ENCODE measurements around the gene TRAF6. TPM values are rescaled to one million over a fixed set of nuclear protein-coding genes. Genes with fewer than 3 reads are reported as not detected.
"Not testable (repeated sequence)": the region's sequence is repeated elsewhere in the genome, so short reads cannot be mapped to it uniquely, and the experiment has no call there.

Gene TRAF6
- total RNA-seq: 48.0 TPM

DNA sequence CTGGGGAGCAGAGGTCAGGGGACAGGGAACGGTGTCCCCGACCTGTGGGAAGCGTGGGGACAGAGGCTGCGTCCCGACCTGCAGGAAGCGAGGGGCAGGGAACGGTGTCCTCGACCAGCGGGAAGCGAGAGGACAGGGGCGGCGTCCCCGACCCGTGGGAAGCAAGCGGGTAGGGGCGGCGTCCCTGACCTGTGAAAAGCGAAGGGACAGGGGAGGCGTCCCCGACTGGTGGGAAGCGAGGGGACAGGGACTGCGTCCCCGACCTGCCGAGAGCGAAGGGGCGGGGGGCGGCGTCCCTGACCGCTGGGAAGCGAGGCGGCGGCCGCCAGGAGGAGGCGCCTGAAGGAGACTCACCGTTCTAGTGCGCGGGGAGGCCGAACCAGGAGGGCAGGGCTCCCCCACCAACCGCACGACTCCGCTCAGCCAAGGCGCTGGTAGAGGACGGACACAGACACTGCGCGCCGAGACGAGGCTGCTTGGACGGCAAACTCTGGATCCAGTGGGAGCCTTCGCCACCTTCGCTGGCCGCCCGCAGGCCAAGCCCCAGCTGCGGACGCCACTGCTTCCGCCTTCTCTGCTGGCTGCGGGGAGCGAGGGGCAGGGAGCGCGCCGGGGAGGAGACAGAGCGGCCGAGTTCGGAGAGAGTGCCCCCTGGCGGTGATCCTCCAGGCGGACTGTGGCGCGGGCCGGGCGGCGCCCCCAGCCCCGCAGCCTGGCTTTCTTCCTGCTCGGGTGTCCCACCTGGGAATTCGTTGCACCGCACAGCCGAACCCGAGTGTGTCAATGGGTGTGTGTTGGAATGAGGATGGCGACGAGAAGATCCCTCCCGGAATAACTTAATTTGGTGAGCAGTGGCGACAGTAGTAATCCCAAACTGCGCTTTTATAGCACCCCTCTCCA, at the start of gene TRAF6:
Gene TRAF6 (minus strand): TSS at position 579 of the 900 bp plus-strand sequence. CDS start 8,757 bp downstream, outside the sequence.
- peak within 1 kb of the TSS; percentile 82 for H3K4me3 ChIP-seq (ENCODE audit: low read length)
- no peaks in the 10 kb centered on the region for H3K27me3 ChIP-seq (ENCODE audit: insufficient read depth, low read length)
- peaks cover 25% of the 10 kb centered on the region for H3K4me1 ChIP-seq (ENCODE audit: insufficient read depth, low read length)
- H3K9me3 ChIP-seq (ENCODE audit: low read depth, low read length): no peaks in the 10 kb centered on the region

DNA sequence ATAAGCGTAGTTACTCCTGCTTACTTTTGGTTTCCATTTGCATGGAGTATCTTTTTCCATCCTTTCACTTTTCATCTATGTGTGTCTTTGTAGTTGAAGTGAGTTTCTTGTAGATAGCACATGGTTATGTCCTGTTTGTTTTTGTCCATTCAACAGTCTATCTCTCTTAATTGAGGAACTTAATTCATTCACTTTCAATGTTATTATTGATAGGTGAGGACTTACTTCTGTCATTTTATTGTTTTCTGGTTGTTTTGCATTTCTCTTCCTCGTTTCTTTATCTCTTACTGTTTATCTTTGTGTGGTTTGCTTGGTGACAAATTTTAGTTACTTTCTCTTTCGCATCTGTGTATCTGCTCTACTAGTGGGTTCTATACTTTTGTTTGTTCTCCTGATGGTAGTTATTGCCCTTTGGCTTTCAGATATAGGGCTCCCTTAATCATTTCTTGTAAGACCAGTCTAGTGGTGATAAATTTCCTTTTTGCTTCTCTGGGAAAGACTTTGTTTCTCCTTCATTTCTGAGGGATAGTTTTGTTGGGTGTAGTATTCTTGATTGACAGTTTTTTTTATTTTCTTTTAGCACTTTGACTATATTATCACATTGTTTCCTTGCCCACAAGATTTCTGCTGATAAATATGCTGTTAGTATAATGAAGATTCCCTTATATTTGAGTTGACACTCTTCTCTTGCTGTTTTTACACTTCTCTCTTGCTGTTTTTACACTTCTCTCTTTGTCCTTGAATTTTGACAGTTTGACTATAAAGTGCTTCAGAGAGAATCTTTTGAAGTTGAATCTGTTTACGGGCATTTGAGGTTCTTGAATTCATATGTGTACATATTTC, 48.7 kb upstream of the TRAF6 start:
- H3K4me1 ChIP-seq (ENCODE audit: insufficient read depth, low read length): no peaks in the 10 kb centered on the region
- no peaks in the 10 kb centered on the region for H3K9me3 ChIP-seq (ENCODE audit: low read depth, low read length)
- no peak overlapping the region for H3K4me3 ChIP-seq (ENCODE audit: low read length)
- no peaks in the 10 kb centered on the region for H3K27me3 ChIP-seq (ENCODE audit: insufficient read depth, low read length)

- H3K4me3 ChIP-seq (ENCODE audit: low read length): no peak overlapping the region
- H3K4me1 ChIP-seq (ENCODE audit: insufficient read depth, low read length): no peaks in the 10 kb centered on the region
- no peaks in the 10 kb centered on the region for H3K27me3 ChIP-seq (ENCODE audit: insufficient read depth, low read length)
- H3K9me3 ChIP-seq (ENCODE audit: low read depth, low read length): no peaks in the 10 kb centered on the region
These were observed 47.9 kb upstream of the TRAF6 start for GRCh38 chr11:36557991-36558390.

GRCh38 chr11:36557390-36557789, 47.3 kb upstream of the TRAF6 start:
- not testable (repeated sequence) for H3K9me3 ChIP-seq (ENCODE audit: low read depth, low read length); H3K4me1 ChIP-seq (ENCODE audit: insufficient read depth, low read length); H3K27me3 ChIP-seq (ENCODE audit: insufficient read depth, low read length); H3K4me3 ChIP-seq (ENCODE audit: low read length)

- no peaks in the 10 kb centered on the region for H3K9me3 ChIP-seq (ENCODE audit: low read depth, low read length)
- H3K27me3 ChIP-seq (ENCODE audit: insufficient read depth, low read length): no peaks in the 10 kb centered on the region
- no peak overlapping the region for H3K4me3 ChIP-seq (ENCODE audit: low read length)
- H3K4me1 ChIP-seq (ENCODE audit: insufficient read depth, low read length): no peaks in the 10 kb centered on the region
These were observed 40.5 kb upstream of the TRAF6 start for GRCh38 chr11:36550385-36551115.

- no peaks in the 10 kb centered on the region for H3K9me3 ChIP-seq (ENCODE audit: low read depth, low read length)
- H3K4me1 ChIP-seq (ENCODE audit: insufficient read depth, low read length): no peaks in the 10 kb centered on the region
- H3K4me3 ChIP-seq (ENCODE audit: low read length): no peak overlapping the region
- no peaks in the 10 kb centered on the region for H3K27me3 ChIP-seq (ENCODE audit: insufficient read depth, low read length)
These were observed 30.9 kb upstream of the TRAF6 start for GRCh38 chr11:36540998-36541397.

DNA sequence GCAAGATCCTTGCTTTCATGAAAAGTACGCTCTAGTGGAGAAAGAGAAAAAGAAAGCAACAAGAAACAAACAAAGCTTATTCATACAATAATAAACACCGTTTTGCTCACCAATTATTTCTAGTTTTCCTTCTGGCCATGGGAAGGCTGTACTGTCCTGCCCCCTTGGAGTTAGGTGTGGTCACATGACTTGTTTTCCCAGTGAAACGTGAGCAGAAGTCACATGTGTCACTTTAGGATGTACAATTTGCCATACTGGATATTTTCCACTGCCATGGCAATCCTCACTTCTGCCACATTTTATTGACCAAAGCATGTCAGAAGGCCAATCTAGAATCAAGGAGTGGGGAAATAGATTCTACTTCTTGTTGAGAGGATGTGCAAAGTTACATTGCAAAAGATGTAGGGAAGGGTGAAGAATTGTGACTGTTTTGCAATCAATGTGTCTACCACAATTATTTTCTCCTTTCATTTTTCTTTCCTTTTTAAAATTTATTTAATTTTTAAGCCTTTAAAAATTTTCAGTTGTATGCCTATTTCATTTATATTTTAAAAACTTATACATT, 24.3 kb upstream of the TRAF6 start:
- Histone ChIP-seq H3K9me3 (ENCODE audit: low read depth, low read length) (no peaks in the 10 kb centered on the region), H3K27me3 (ENCODE audit: insufficient read depth, low read length) (no peaks in the 10 kb centered on the region), H3K4me1 (ENCODE audit: insufficient read depth, low read length) (no peaks in the 10 kb centered on the region), H3K4me3 (ENCODE audit: low read length) (no peak overlapping the region)

DNA sequence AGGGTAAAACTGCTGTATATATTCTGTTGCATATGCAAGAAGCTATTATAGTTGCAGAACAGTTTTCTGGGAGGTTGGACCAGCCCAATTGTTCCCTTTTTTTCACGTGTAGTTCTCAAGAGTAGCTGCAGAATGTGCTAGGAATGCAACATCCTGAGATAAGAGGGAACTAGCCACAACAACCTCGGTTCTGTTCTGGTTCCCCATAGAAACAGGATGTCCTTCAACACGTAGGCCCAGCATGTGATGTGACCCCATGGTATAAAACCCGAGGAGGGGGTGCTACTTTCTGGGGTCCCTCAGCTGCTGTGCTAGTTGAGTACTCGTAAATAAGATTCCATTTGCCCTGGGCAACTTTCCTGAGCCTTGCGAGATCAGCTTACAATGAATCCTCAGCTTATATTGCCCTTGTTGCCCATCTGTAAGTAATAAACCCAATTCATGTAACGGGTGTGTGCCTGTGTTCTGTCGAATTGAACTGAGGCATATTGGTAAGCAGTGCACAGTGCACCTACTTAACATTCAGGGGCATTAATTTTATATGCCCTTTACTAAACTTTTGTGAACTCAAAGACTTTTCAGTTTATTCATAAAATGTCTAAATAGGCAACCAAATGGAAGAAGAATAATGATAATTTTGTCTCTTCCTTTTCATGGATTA, 23.0 kb upstream of the TRAF6 start:
- Histone ChIP-seq H3K4me1 (ENCODE audit: insufficient read depth, low read length) (no peaks in the 10 kb centered on the region), H3K27me3 (ENCODE audit: insufficient read depth, low read length) (no peaks in the 10 kb centered on the region), H3K9me3 (ENCODE audit: low read depth, low read length) (no peaks in the 10 kb centered on the region), H3K4me3 (ENCODE audit: low read length) (no peak overlapping the region)

DNA sequence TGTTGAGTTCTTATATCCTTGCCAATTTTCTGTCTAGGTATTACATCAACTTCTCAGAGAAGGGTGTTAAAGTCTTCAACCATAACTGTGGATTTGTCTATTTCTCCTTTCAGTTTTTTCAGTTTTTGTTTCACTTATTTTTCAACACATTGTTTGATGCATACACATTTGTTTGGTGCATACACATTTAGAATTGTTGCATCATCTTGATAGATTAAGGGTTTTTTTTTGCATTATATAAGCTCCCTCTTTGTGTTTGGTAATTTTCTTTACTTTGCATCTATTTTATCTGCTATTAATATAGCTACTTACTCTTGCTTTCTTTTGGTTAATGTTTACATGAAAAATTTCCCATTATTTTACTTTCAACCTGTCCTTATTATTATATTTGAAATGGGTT, 20.8 kb upstream of the TRAF6 start:
- Histone ChIP-seq H3K4me1 (ENCODE audit: insufficient read depth, low read length) (no peaks in the 10 kb centered on the region), H3K4me3 (ENCODE audit: low read length) (no peak overlapping the region), H3K9me3 (ENCODE audit: low read depth, low read length) (no peaks in the 10 kb centered on the region), H3K27me3 (ENCODE audit: insufficient read depth, low read length) (no peaks in the 10 kb centered on the region)

DNA sequence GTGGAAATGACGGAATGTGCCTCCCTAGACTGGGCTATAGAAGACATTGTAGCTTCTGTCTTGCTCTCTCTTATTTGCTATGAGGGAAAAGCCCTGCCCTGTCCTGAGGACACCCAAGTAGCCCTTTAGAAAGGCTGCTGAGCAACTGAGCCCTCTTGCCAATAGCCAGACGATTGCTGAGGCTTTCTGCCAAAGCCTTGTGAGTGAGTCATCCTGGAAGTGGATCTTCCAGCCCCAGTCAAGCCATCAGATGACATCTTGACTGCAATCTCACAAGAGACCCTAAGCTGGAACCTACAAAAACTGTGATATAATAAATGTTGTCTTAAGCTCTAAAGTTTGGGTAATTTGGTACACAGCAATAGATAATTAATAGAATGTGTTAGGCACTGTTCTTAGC, 3.9 kb upstream of the TRAF6 start:
- no peak overlapping the region for H3K4me3 ChIP-seq (ENCODE audit: low read length)
- peaks cover 12% of the 10 kb centered on the region for H3K4me1 ChIP-seq (ENCODE audit: insufficient read depth, low read length)
- H3K9me3 ChIP-seq (ENCODE audit: low read depth, low read length): no peaks in the 10 kb centered on the region
- H3K27me3 ChIP-seq (ENCODE audit: insufficient read depth, low read length): no peaks in the 10 kb centered on the region

DNA sequence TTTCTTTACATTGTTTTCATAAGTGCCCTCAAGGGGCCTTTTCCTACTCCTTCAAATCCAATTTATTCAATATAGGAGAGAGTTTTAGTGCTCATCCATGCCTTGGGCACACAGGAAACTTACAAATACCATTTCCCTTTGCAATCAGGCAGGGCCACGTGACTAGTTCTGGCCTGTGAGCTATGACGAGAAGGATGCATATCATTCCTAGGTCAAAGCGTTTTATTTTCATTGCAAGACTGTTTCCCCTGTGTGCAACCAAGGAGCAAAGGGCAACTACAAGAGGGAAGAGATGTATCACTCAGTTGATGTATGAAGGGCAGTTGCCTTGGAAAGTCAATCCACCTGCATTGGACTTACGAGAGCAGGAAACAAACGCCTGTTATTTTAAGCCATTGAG, 1.9 kb upstream of the TRAF6 start:
- Histone ChIP-seq H3K4me3 (ENCODE audit: low read length) (no peak overlapping the region), H3K4me1 (ENCODE audit: insufficient read depth, low read length) (peaks cover 25% of the 10 kb centered on the region), H3K9me3 (ENCODE audit: low read depth, low read length) (no peaks in the 10 kb centered on the region), H3K27me3 (ENCODE audit: insufficient read depth, low read length) (no peaks in the 10 kb centered on the region)

DNA sequence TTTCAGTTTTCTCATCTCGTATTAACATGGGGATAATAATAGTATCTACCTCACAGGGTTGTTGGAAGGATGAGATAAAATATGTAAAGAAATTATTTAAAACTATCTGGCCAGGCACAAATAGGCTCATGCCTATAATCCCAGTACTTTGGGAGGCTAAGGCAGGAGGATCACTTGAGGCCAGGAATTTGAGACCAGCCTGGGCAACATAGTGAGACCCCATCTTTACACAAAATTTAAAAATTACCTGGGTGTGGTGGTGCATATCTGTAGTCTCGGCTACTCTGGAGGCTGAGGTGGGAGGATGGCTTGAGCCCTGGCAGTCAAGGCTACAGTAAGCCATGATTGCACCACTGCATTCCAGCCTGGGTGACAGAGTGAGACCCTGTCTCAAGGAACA, 990 bp upstream of the TRAF6 start:
- not testable (repeated sequence) for H3K4me3 ChIP-seq (ENCODE audit: low read length)

GRCh38 chr11:36510594-36510942, 496 bp upstream of the TRAF6 start:
- no peaks in the 10 kb centered on the region for H3K9me3 ChIP-seq (ENCODE audit: low read depth, low read length)
- no peaks in the 10 kb centered on the region for H3K27me3 ChIP-seq (ENCODE audit: insufficient read depth, low read length)
- H3K4me1 ChIP-seq (ENCODE audit: insufficient read depth, low read length): peaks cover 25% of the 10 kb centered on the region
- peak overlapping the region; percentile 82 for H3K4me3 ChIP-seq (ENCODE audit: low read length)

More for the DNA sequence above, 990 bp upstream of the TRAF6 start:
- not testable (repeated sequence) for H3K27me3 ChIP-seq (ENCODE audit: insufficient read depth, low read length); H3K9me3 ChIP-seq (ENCODE audit: low read depth, low read length)
- peaks cover 25% of the 10 kb centered on the region for H3K4me1 ChIP-seq (ENCODE audit: insufficient read depth, low read length)

GRCh38 chr11:36509201-36509639, 852 bp downstream of the TRAF6 start:
- Histone ChIP-seq H3K4me3 (ENCODE audit: low read length) (peak overlapping the region; percentile 82), H3K9me3 (ENCODE audit: low read depth, low read length) (no peaks in the 10 kb centered on the region), H3K4me1 (ENCODE audit: insufficient read depth, low read length) (peaks cover 25% of the 10 kb centered on the region), H3K27me3 (ENCODE audit: insufficient read depth, low read length) (no peaks in the 10 kb centered on the region)
